Left lung (tissue), 10 donors: ENCODE data around the gene PRKG1. TPM values are rescaled to one million over a fixed set of nuclear protein-coding genes. Genes with fewer than 3 reads are reported as not detected.
A peak's percentile ranks its signal among the peaks of the same experiment; 100 is the strongest.

Experiments used
- ATAC-seq: fragments of 200-7000 bp; cut with Tn5 transposase; one replicate; pipeline ENCODE4 v1.9.1; 2020; ENCODE audit warnings: moderate library complexity
- DNase-seq, 4 donors: peaks; one replicate each; pipeline ENCODE4 v3.0.0-alpha.2; 2013 to 2020
- H3K27ac ChIP-seq, 2 donors: fragments of 200-600 bp; sonication (generic) in 1 of 2; one replicate each; pipeline versions ENCODE4 v1.5.0 to v1.8.0; 2020 to 2021
- H3K27me3 ChIP-seq, 2 donors: fragments of 200-600 bp; sonication (generic) in 1 of 2; one replicate each; pipeline versions ENCODE4 v1.5.0 to v1.8.0; 2020 to 2021
- H3K36me3 ChIP-seq, 2 donors: fragments of 200-600 bp; sonication (generic) in 1 of 2; one replicate each; pipeline versions ENCODE4 v1.5.0 to v1.8.0; 2020 to 2021
- H3K4me1 ChIP-seq, 2 donors: fragments of 200-600 bp; one replicate each; pipeline ENCODE4 v1.8.0; 2021
- H3K4me3 ChIP-seq, 2 donors: fragments of 200-600 bp; sonication (generic) in 1 of 2; one replicate each; pipeline versions ENCODE4 v1.5.0 to v1.8.0; 2020 to 2021; ENCODE audit warnings: mild to moderate bottlenecking in 1 of 2
- H3K9me3 ChIP-seq, 2 donors: fragments of 200-600 bp; sonication (generic) in 1 of 2; one replicate each; pipeline versions ENCODE4 v1.5.0 to v1.8.0; 2020 to 2021
- CTCF ChIP-seq, 2 donors: fragments of 200-600 bp; sonication (generic) in 1 of 2; IDR thresholded peaks; one replicate each; pipeline versions ENCODE4 v1.5.0 to v1.8.0; 2021; ENCODE audit warnings: antibody characterized with exemption in 2 of 2
- intact Hi-C, 2 donors: fragments of 100-400 bp; cut with DNase I; formaldehyde crosslinking; loops; one replicate each; pipeline versions ENCODE4 v1.11.2 to v1.14.2; 2022
- polyA plus RNA-seq, 6 donors: library from polyadenylated mRNA; unstranded; fragments of 120-200 nt; gene quantifications; one replicate each; pipeline ENCODE4 v1.2.1, GENCODE V29; 2013; ENCODE audit not compliant: insufficient read length in 6 of 6
- total RNA-seq, 2 donors: library from RNA; stranded (reverse); fragmentation: NEBNext Ultra II Directional; extraction: Animal tissue kit (Norgen Biotek cat#: 25700); gene quantifications; one replicate each; pipeline ENCODE4 v1.2.1, GENCODE V29; 2021
- donor health status: DM: no; HTN: yes; CAD: no.
- donor health status: DM: no; HTN: no; CAD: no.

The PRKG1 gene
- total and polyA plus RNA-seq, 8 donors: 15.6 to 29.0 (median 17.8) TPM

GRCh38 chr10:51656503-51656902 is 582.2 kb downstream of the PRKG1 start:
- no peak for ATAC-seq
- Histone ChIP-seq H3K9me3 (no peaks in the 10 kb centered on the region), H3K4me1 (no peaks in the 10 kb centered on the region), H3K27me3 (no peaks in the 10 kb centered on the region), H3K4me3 (no peak overlapping the region), H3K27ac (no peak overlapping the region), H3K36me3 (no peaks in the 10 kb centered on the region)
- no peak for DNase-seq
- no peak for TF ChIP-seq CTCF (IDR thresholded peaks at IDR 0.05)
- intact Hi-C loops: no loop called here

GRCh38 chr10:51658000-51658399 is 583.7 kb downstream of the PRKG1 start:
- Histone ChIP-seq H3K36me3 (no peaks in the 10 kb centered on the region), H3K27ac (no peak overlapping the region), H3K4me3 (no peak overlapping the region), H3K9me3 (no peaks in the 10 kb centered on the region), H3K4me1 (no peaks in the 10 kb centered on the region), H3K27me3 (no peaks in the 10 kb centered on the region)
- intact Hi-C loops: no loop called here
- peak in 1 of 4 donors; percentile 3 for DNase-seq
- ATAC-seq: no peak
- no peak for TF ChIP-seq CTCF (IDR thresholded peaks at IDR 0.05)

- no peaks in the 10 kb centered on the region for H3K9me3 ChIP-seq
- DNase-seq (no peak), ATAC-seq (no peak)
- TF ChIP-seq CTCF (IDR thresholded peaks at IDR 0.05): no peak
- H3K27ac ChIP-seq: no peak overlapping the region
- H3K36me3 ChIP-seq: no peaks in the 10 kb centered on the region
- no peaks in the 10 kb centered on the region for H3K4me1 ChIP-seq
- intact Hi-C loops: no loop called here
- H3K27me3 ChIP-seq: no peaks in the 10 kb centered on the region
- no peak overlapping the region for H3K4me3 ChIP-seq
Measured at GRCh38 chr10:51659344-51659743, 585.1 kb downstream of the PRKG1 start.

GRCh38 chr10:51663086-51663485 is 588.8 kb downstream of the PRKG1 start:
- Histone ChIP-seq H3K27me3 (no peaks in the 10 kb centered on the region), H3K36me3 (no peaks in the 10 kb centered on the region), H3K4me1 (no peaks in the 10 kb centered on the region), H3K27ac (no peak overlapping the region), H3K4me3 (no peak overlapping the region), H3K9me3 (no peaks in the 10 kb centered on the region)
- no peak for TF ChIP-seq CTCF (IDR thresholded peaks at IDR 0.05)
- intact Hi-C loops: no loop called here
- ATAC-seq (no peak), DNase-seq (no peak)

GRCh38 chr10:51666456-51666855 is 592.2 kb downstream of the PRKG1 start:
- DNase-seq (no peak), ATAC-seq (no peak)
- Histone ChIP-seq H3K4me3 (no peak overlapping the region), H3K27me3 (no peaks in the 10 kb centered on the region), H3K36me3 (no peaks in the 10 kb centered on the region), H3K27ac (no peak overlapping the region), H3K4me1 (no peaks in the 10 kb centered on the region), H3K9me3 (no peaks in the 10 kb centered on the region)
- intact Hi-C loops: no loop called here
- no peak for TF ChIP-seq CTCF (IDR thresholded peaks at IDR 0.05)
